Cerebellar nuclear complex (tissue), 1 donor: ENCODE measurements around the gene ASZ1.

Experiments used
- DNase-seq, 2 experiments: peaks; one replicate each; lab custom pipeline; 2025; lab: John Stamatoyannopoulos, UW

The ASZ1 gene

GRCh38 chr7:117401293-117402002, 25.8 kb downstream of the ASZ1 start:
- no peak for DNase-seq

GRCh38 chr7:117399820-117400422, 27.4 kb downstream of the ASZ1 start:
- DNase-seq: no peak

GRCh38 chr7:117395743-117396142, 31.6 kb downstream of the ASZ1 start:
- DNase-seq: no peak

GRCh38 chr7:117393781-117394180, 33.5 kb downstream of the ASZ1 start:
- DNase-seq: no peak

- DNase-seq: no peak
Measured at GRCh38 chr7:117389871-117390270, 37.4 kb downstream of the ASZ1 start.

GRCh38 chr7:117386110-117386706, 41.1 kb downstream of the ASZ1 start:
- DNase-seq: no peak

GRCh38 chr7:117385363-117386109, 41.8 kb downstream of the ASZ1 start:
- no peak for DNase-seq

- DNase-seq: no peak
Measured at GRCh38 chr7:117384688-117385362, 42.5 kb downstream of the ASZ1 start.

GRCh38 chr7:117383483-117384189, 43.7 kb downstream of the ASZ1 start:
- no peak for DNase-seq

- DNase-seq: no peak
Measured at GRCh38 chr7:117383046-117383445, 44.2 kb downstream of the ASZ1 start.

GRCh38 chr7:117381362-117381761, 45.9 kb downstream of the ASZ1 start:
- no peak for DNase-seq

- DNase-seq: no peak
Measured at GRCh38 chr7:117375380-117375779, 51.9 kb downstream of the ASZ1 start.

GRCh38 chr7:117372073-117372472, 55.2 kb downstream of the ASZ1 start:
- no peak for DNase-seq

- no peak for DNase-seq
Measured at GRCh38 chr7:117364339-117365080, 62.8 kb downstream of the ASZ1 start.

- no peak for DNase-seq
Measured at GRCh38 chr7:117362294-117362888, 64.9 kb downstream of the ASZ1 start.

- no peak for DNase-seq
Measured at GRCh38 chr7:117350027-117350426, 77.3 kb downstream of the ASZ1 start.

- DNase-seq: no peak
Measured at GRCh38 chr7:117349570-117349969, 77.7 kb downstream of the ASZ1 start.

- no peak for DNase-seq
Measured at GRCh38 chr7:117347962-117348672, 79.2 kb downstream of the ASZ1 start.

GRCh38 chr7:117347480-117347879, 79.8 kb downstream of the ASZ1 start:
- DNase-seq: no peak

- no peak for DNase-seq
Measured at GRCh38 chr7:117346161-117346560, 81.1 kb downstream of the ASZ1 start.
